HG03039 (cell line): ENCODE results near the gene RNASE7.

ENCODE experiments used
- ATAC-seq: cut with Tn5 transposase; IDR thresholded peaks from one replicate; pipeline ENCODE4 v1.9.1; 2021; ENCODE audit warnings: mild to moderate bottlenecking, moderate library complexity; ENCODE audit not compliant: unreplicated experiment

Gene RNASE7

GRCh38 chr14:21084998-21085853 is 43.1 kb downstream of the RNASE7 start:
- ATAC-seq = no peak

GRCh38 chr14:21086908-21087293 is 44.7 kb downstream of the RNASE7 start:
- no peak for ATAC-seq

- no peak for ATAC-seq
These were observed 45.3 kb downstream of the RNASE7 start for GRCh38 chr14:21087294-21088091.

GRCh38 chr14:21088687-21089086 is 46.5 kb downstream of the RNASE7 start:
- ATAC-seq = no peak

GRCh38 chr14:21089271-21089670 is 47.1 kb downstream of the RNASE7 start:
- ATAC-seq = no peak

GRCh38 chr14:21089877-21090193 is 47.7 kb downstream of the RNASE7 start:
- ATAC-seq = no peak

GRCh38 chr14:21090194-21090939 is 48.2 kb downstream of the RNASE7 start:
- ATAC-seq = no peak

GRCh38 chr14:21090940-21091663 is 48.9 kb downstream of the RNASE7 start:
- no peak for ATAC-seq

GRCh38 chr14:21091821-21092272 is 49.7 kb downstream of the RNASE7 start:
- no peak for ATAC-seq

GRCh38 chr14:21092273-21093011 is 50.3 kb downstream of the RNASE7 start:
- peak; percentile 67 for ATAC-seq

GRCh38 chr14:21093018-21093417 is 50.9 kb downstream of the RNASE7 start:
- ATAC-seq = no peak
